SK-N-SH (cell line): ENCODE data around the gene ARHGEF4. TPM values are rescaled to one million over a fixed set of nuclear protein-coding genes. Genes with fewer than 3 reads are reported as not detected.

Experiments
- CTCF ChIA-PET: fragments of 300-600, 350-600 bp; formaldehyde crosslinking; extraction: SDS; loops from one replicate; lab custom pipeline; 2021; lab: Yijun Ruan, JAX
- POLR2A ChIA-PET: fragments of 350-600 bp; sonication (Branson Sonifier 250); formaldehyde crosslinking; extraction: SDS; loops from one replicate; lab custom pipeline; 2020; ENCODE audit warnings: antibody characterized with exemption, inconsistent platforms; lab: Yijun Ruan, JAX
- DNase-seq: peaks from one replicate; pipeline ENCODE4 v3.0.0; 2012
- H2AFZ ChIP-seq: fragments of 200-600 bp; sonication (generic); 2 replicates; pipeline ENCODE4 v1.8.1; 2016; ENCODE audit warnings: antibody characterized with exemption, mild to moderate bottlenecking, low read depth
- H3F3A ChIP-seq: fragments of 200-600 bp; sonication (generic); replicated peaks from 2 replicates; pipeline ENCODE3; 2016; ENCODE audit warnings: antibody characterized with exemption, mild to moderate bottlenecking; ENCODE audit not compliant: insufficient read depth
- H3K27ac ChIP-seq, 2 experiments: fragments of 200-500 bp in 1 of 2; fragments of 200-600 bp in 1 of 2; sonication (Bioruptor generic) in 1 of 2; sonication (generic), shearing (Covaris generic) in 1 of 2; 2 replicates each; pipeline versions ENCODE4 v1.5.1 to v1.6.1; 2014 to 2016; ENCODE audit warnings: low read depth in 2 of 2, inconsistent platforms in 1 of 2, low read length in 1 of 2, mild to moderate bottlenecking in 1 of 2, mixed read lengths in 1 of 2
- H3K27me3 ChIP-seq: fragments of 200-600 bp; sonication (generic), shearing (Covaris generic); 2 replicates; pipeline ENCODE4 v1.6.1; 2016; ENCODE audit warnings: mixed run types; ENCODE audit not compliant: insufficient read depth
- H3K36me3 ChIP-seq, 2 experiments: fragments of 200-500 bp in 1 of 2; fragments of 200-600 bp in 1 of 2; sonication (Bioruptor generic) in 1 of 2; sonication (generic) in 1 of 2; replicated peaks in 1 of 2; 2 replicates each; pipeline versions ENCODE3 to v1.5.1; 2014 to 2016; ENCODE audit warnings: low read length in 1 of 2, mild to moderate bottlenecking in 1 of 2; ENCODE audit not compliant: insufficient read depth in 2 of 2, control insufficient read depth in 1 of 2
- H3K4me1 ChIP-seq, 2 experiments: fragments of 200-500 bp in 1 of 2; fragments of 200-600 bp in 1 of 2; sonication (Bioruptor generic) in 1 of 2; sonication (generic), shearing (Covaris generic) in 1 of 2; 2 replicates each; pipeline versions ENCODE4 v1.5.1 to v1.6.1; 2014 to 2016; ENCODE audit warnings: low read depth in 1 of 2, low read length in 1 of 2, mixed run types in 1 of 2; ENCODE audit not compliant: insufficient read depth in 2 of 2, control insufficient read depth in 1 of 2
- H3K4me2 ChIP-seq: fragments of 200-600 bp; sonication (generic), shearing (Covaris generic); 2 replicates; pipeline ENCODE4 v1.6.1; 2017; ENCODE audit warnings: mixed run types
- H3K4me3 ChIP-seq, 2 experiments: fragments of 200-500 bp in 1 of 2; fragments of 200-600 bp in 1 of 2; sonication (Bioruptor generic) in 1 of 2; sonication (generic), shearing (Covaris generic) in 1 of 2; 2 replicates each; pipeline versions ENCODE4 v1.5.1 to v1.8.1; 2014 to 2016; ENCODE audit warnings: low read depth in 2 of 2, inconsistent platforms in 1 of 2, low read length in 1 of 2, mild to moderate bottlenecking in 1 of 2, mixed read lengths in 1 of 2, moderate library complexity in 1 of 2
- H3K79me2 ChIP-seq: fragments of 200-600 bp; sonication (generic); 2 replicates; pipeline ENCODE4 v1.8.1; 2017; ENCODE audit warnings: mild to moderate bottlenecking; ENCODE audit not compliant: insufficient read depth
- H3K9ac ChIP-seq: fragments of 200-600 bp; sonication (generic); 2 replicates; pipeline ENCODE4 v1.6.1; 2017; ENCODE audit warnings: mixed run types
- H3K9me2 ChIP-seq: fragments of 200-600 bp; sonication (generic); 2 replicates; pipeline ENCODE4 v1.6.1; 2017; ENCODE audit warnings: mixed run types
- H3K9me3 ChIP-seq: fragments of 200-600 bp; sonication (generic); 2 replicates; pipeline ENCODE4 v1.6.1; 2017; ENCODE audit warnings: mixed run types, mild to moderate bottlenecking, moderate library complexity
- H4K20me1 ChIP-seq: fragments of 200-600 bp; sonication (generic); 2 replicates; pipeline ENCODE4 v1.6.1; 2017; ENCODE audit warnings: mild to moderate bottlenecking, mixed run types; ENCODE audit not compliant: insufficient read depth
- CTCF ChIP-seq: fragments of 200-600 bp; sonication (generic); IDR thresholded peaks from 2 replicates; pipeline ENCODE4 v1.6.1; 2017; ENCODE audit warnings: antibody characterized with exemption, mild to moderate bottlenecking, moderate library complexity
- EZH2phosphoT487 ChIP-seq: fragments of 200-600 bp; sonication (generic); IDR thresholded peaks from 2 replicates; pipeline ENCODE4 v1.6.1; 2017; ENCODE audit warnings: low read depth, mixed run types, mild to moderate bottlenecking, antibody characterized with exemption, moderate library complexity, borderline replicate concordance
- FOXM1 ChIP-seq: IDR thresholded peaks from 2 replicates; pipeline ENCODE4 v1.4.0; 2012; ENCODE audit warnings: low read depth, mild to moderate bottlenecking
- GATA2 ChIP-seq: sonication (generic); formaldehyde crosslinking; IDR thresholded peaks from 2 replicates; pipeline ENCODE4 v1.5.0; 2020; ENCODE audit warnings: mild to moderate bottlenecking, missing genetic modification reagents
- MEF2A ChIP-seq: IDR thresholded peaks from 2 replicates; pipeline ENCODE4 v1.4.0; 2012; ENCODE audit warnings: low read depth, borderline replicate concordance
- NFIC ChIP-seq: IDR thresholded peaks from 2 replicates; pipeline ENCODE4 v1.4.0; 2012; ENCODE audit warnings: borderline replicate concordance
- NRF1 ChIP-seq: IDR thresholded peaks from 2 replicates; pipeline ENCODE4 v1.6.1; 2012; ENCODE audit warnings: low read depth, mild to moderate bottlenecking, low read length
- REST ChIP-seq: IDR thresholded peaks from 2 replicates; pipeline ENCODE4 v1.6.1; 2012; ENCODE audit warnings: mild to moderate bottlenecking, low read depth, low read length, moderate library complexity
- SIN3A ChIP-seq: IDR thresholded peaks from 2 replicates; pipeline ENCODE4 v1.6.1; 2012; ENCODE audit warnings: low read depth, mild to moderate bottlenecking, low read length, moderate library complexity, borderline replicate concordance
- TAF1 ChIP-seq: IDR thresholded peaks from 2 replicates; pipeline ENCODE4 v1.6.1; 2012; ENCODE audit warnings: low read depth, mild to moderate bottlenecking, low read length, moderate library complexity, borderline replicate concordance
- TCF12 ChIP-seq: IDR thresholded peaks from 2 replicates; pipeline ENCODE4 v1.4.0; 2012
- USF2 ChIP-seq: fragments of 150-350 bp; IDR thresholded peaks from 2 replicates; pipeline ENCODE4 v1.6.1; 2017; ENCODE audit warnings: antibody characterized with exemption, low read length, low read depth, borderline replicate concordance
- ZBTB33 ChIP-seq: IDR thresholded peaks from 2 replicates; pipeline ENCODE4 v1.4.0; 2012; ENCODE audit warnings: low read depth, borderline replicate concordance
- WGBS: methylation state at CpG from one replicate; pipeline ENCODE4 v1.1.6; 2017; ENCODE audit warnings: low lambda C conversion rate; 5-methylcytosine and 5-hydroxymethylcytosine counted together
- polyA plus RNA-seq, 3 experiments: library from polyadenylated mRNA; depleted of rRNA; stranded (reverse); fragments of >200 nt; gene quantifications; 2 replicates each; pipeline ENCODE4 v1.2.3, GENCODE V29; 2012

ARHGEF4 gene
- polyA plus RNA-seq, 1 of the 3 experiments (the other 2 are of a cell fraction) = 2.3 TPM

GRCh38 chr2:131016826-131017741, 180.4 kb downstream of the ARHGEF4 start:
- peak overlapping the region; percentile 37; the same call in 1 of the 2 replicates for H2AFZ ChIP-seq
- H3K4me2 ChIP-seq = peak overlapping the region; percentile 67
- no peaks in the 10 kb centered on the region for H3K79me2 ChIP-seq
- TF ChIP-seq GATA2 (CRISPR knock-in tag) (no peak), CTCF (no peak)
- POLR2A ChIA-PET = no interaction called here
- no peaks in the 10 kb centered on the region for H4K20me1 ChIP-seq
- peak overlapping the region in 1 of 2 experiments; percentile 33; a peak in 1 of 4 replicates for H3K4me3 ChIP-seq
- no peaks in the 10 kb centered on the region for H3K9me3 ChIP-seq
- no peak overlapping the region for H3K27ac ChIP-seq
- no peak for DNase-seq
- peak overlapping the region; percentile 2; the same call in 1 of the 2 replicates for H3K9ac ChIP-seq
- no peaks in the 10 kb centered on the region for H3K36me3 ChIP-seq
- peaks cover 5% of the 10 kb centered on the region for H3F3A ChIP-seq
- CTCF ChIA-PET = interaction anchor here (1.3 kb wide), 1 partner anchor 13 kb away, joined by 3 read pairs; no protein-coding TSS in a partner anchor
- no peaks in the 10 kb centered on the region; a peak in 1 of 4 replicates for H3K4me1 ChIP-seq
- no peaks in the 10 kb centered on the region for H3K9me2 ChIP-seq
- 24% methylated on average over 8 of the region's 8 CpGs for WGBS
- no peaks in the 10 kb centered on the region for H3K27me3 ChIP-seq

GRCh38 chr2:131022731-131023130, 186.0 kb downstream of the ARHGEF4 start:
- H3K9ac ChIP-seq = no peak overlapping the region
- no peaks in the 10 kb centered on the region for H4K20me1 ChIP-seq
- no peak for DNase-seq
- no peak overlapping the region for H3K4me2 ChIP-seq
- WGBS = 48% methylated on average over 1 of the region's 1 CpG
- H2AFZ ChIP-seq = no peak overlapping the region
- peaks cover 5% of the 10 kb centered on the region for H3F3A ChIP-seq
- no peaks in the 10 kb centered on the region for H3K79me2 ChIP-seq
- no peak overlapping the region for H3K4me3 ChIP-seq
- no peak overlapping the region for H3K27ac ChIP-seq
- no peaks in the 10 kb centered on the region for H3K9me3 ChIP-seq
- H3K9me2 ChIP-seq = no peaks in the 10 kb centered on the region
- ChIA-PET POLR2A (no interaction called here), CTCF (no interaction called here)
- no peaks in the 10 kb centered on the region for H3K4me1 ChIP-seq
- no peaks in the 10 kb centered on the region for H3K36me3 ChIP-seq
- no peaks in the 10 kb centered on the region for H3K27me3 ChIP-seq
- TF ChIP-seq ZBTB33 (no peak), SIN3A (no peak), NRF1 (no peak), TCF12 (no peak), EZH2phosphoT487 (no peak), CTCF (no peak), MEF2A (no peak), FOXM1 (no peak), USF2 (no peak), TAF1 (no peak), NFIC (no peak), REST (no peak)
